ENCODE measurements around the gene BBLN. TPM values are rescaled to one million over a fixed set of nuclear protein-coding genes. Genes with fewer than 3 reads are reported as not detected.

Gene BBLN
- polyA plus RNA-seq, 1 experiment, result 60.4 TPM

- H3K27me3 ChIP-seq (ENCODE audit: control insufficient read depth, insufficient read depth, low read length), result no peaks in the 10 kb centered on the region
- no peak for DNase-seq (ENCODE audit: low read depth)
- POLR2A ChIA-PET, result no interaction called here
- H3K36me3 ChIP-seq (ENCODE audit: control insufficient read depth, insufficient read depth, low read length), result peaks cover 20% of the 10 kb centered on the region
- CTCF ChIA-PET, result no interaction called here
- TF ChIP-seq CTCF (IDR thresholded peaks at IDR 0.05; ENCODE audit: insufficient read depth, low read depth, low read length), result no peak
- no peak overlapping the region for H3K4me3 ChIP-seq (ENCODE audit: low read depth, low read length)
Observed at GRCh38 chr9:128162215-128163026, 2.4 kb downstream of the BBLN start.

- DNase-seq (ENCODE audit: low read depth), result no peak
- H3K27me3 ChIP-seq (ENCODE audit: control insufficient read depth, insufficient read depth, low read length), result no peaks in the 10 kb centered on the region
- TF ChIP-seq CTCF (IDR thresholded peaks at IDR 0.05; ENCODE audit: insufficient read depth, low read depth, low read length), result no peak
- POLR2A ChIA-PET, result no interaction called here
- no peak overlapping the region for H3K4me3 ChIP-seq (ENCODE audit: low read depth, low read length)
- peaks cover 26% of the 10 kb centered on the region for H3K36me3 ChIP-seq (ENCODE audit: control insufficient read depth, insufficient read depth, low read length)
- CTCF ChIA-PET, result interaction anchor here (1.4 kb wide), 1 partner anchor 18 kb away, joined by 4 read pairs; no protein-coding TSS in a partner anchor
Observed at GRCh38 chr9:128163027-128163515, 3.0 kb downstream of the BBLN start.

- no peaks in the 10 kb centered on the region for H3K27me3 ChIP-seq (ENCODE audit: control insufficient read depth, insufficient read depth, low read length)
- ChIA-PET CTCF (interaction anchor here (1.2 to 1.4 kb wide), 2 partner anchors 18 to 46 kb away, joined by 4 to 5 read pairs; no protein-coding TSS in a partner anchor), POLR2A (no interaction called here)
- TF ChIP-seq CTCF (IDR thresholded peaks at IDR 0.05; ENCODE audit: insufficient read depth, low read depth, low read length), result no peak
- DNase-seq (ENCODE audit: low read depth), result no peak
- no peak overlapping the region for H3K4me3 ChIP-seq (ENCODE audit: low read depth, low read length)
- H3K36me3 ChIP-seq (ENCODE audit: control insufficient read depth, insufficient read depth, low read length), result peaks cover 26% of the 10 kb centered on the region
Observed at GRCh38 chr9:128163523-128164306, 3.6 kb downstream of the BBLN start.

GRCh38 chr9:128164307-128164885 is 4.3 kb downstream of the BBLN start:
- no peak for DNase-seq (ENCODE audit: low read depth)
- Histone ChIP-seq H3K4me3 (ENCODE audit: low read depth, low read length) (no peak overlapping the region), H3K36me3 (ENCODE audit: control insufficient read depth, insufficient read depth, low read length) (peaks cover 32% of the 10 kb centered on the region), H3K27me3 (ENCODE audit: control insufficient read depth, insufficient read depth, low read length) (no peaks in the 10 kb centered on the region)
- ChIA-PET POLR2A (no interaction called here), CTCF (interaction anchor here (1.2 to 1.4 kb wide), 3 partner anchors 17 to 46 kb away, joined by 3 to 5 read pairs (median 4); no protein-coding TSS in a partner anchor)
- TF ChIP-seq CTCF (IDR thresholded peaks at IDR 0.05; ENCODE audit: insufficient read depth, low read depth, low read length), result no peak

GRCh38 chr9:128166169-128166568 is 6.1 kb downstream of the BBLN start:
- ChIA-PET POLR2A (no interaction called here), CTCF (no interaction called here)
- no peaks in the 10 kb centered on the region for H3K27me3 ChIP-seq (ENCODE audit: control insufficient read depth, insufficient read depth, low read length)
- TF ChIP-seq CTCF (IDR thresholded peaks at IDR 0.05; ENCODE audit: insufficient read depth, low read depth, low read length), result no peak
- H3K4me3 ChIP-seq (ENCODE audit: low read depth, low read length), result no peak overlapping the region
- no peak for DNase-seq (ENCODE audit: low read depth)
- peaks cover 36% of the 10 kb centered on the region for H3K36me3 ChIP-seq (ENCODE audit: control insufficient read depth, insufficient read depth, low read length)
